Fibroblast of lung (primary cell): ENCODE data around the gene PWWP2B. TPM values are rescaled to one million over a fixed set of nuclear protein-coding genes. Genes with fewer than 3 reads are reported as not detected.

ENCODE experiments used
- DNase-seq, 2 donors: peaks; one replicate each; pipeline versions ENCODE4 v3.0.0 to v3.0.0-alpha.2; 2010; ENCODE audit warnings: low read depth in 2 of 2
- H2AFZ ChIP-seq: 2 replicates; pipeline ENCODE4 v1.5.1; 2012; ENCODE audit warnings: low read length, control low read depth, inconsistent platforms
- H3K27ac ChIP-seq: 2 replicates; pipeline ENCODE4 v1.5.1; 2011; ENCODE audit warnings: low read length, control low read depth; ENCODE audit not compliant: insufficient read depth
- H3K27me3 ChIP-seq: 2 replicates; pipeline ENCODE4 v1.5.1; 2011; ENCODE audit warnings: mild to moderate bottlenecking, low read length; ENCODE audit not compliant: control insufficient read depth, insufficient read depth
- H3K36me3 ChIP-seq: 2 replicates; pipeline ENCODE4 v1.5.1; 2011; ENCODE audit warnings: low read length; ENCODE audit not compliant: control insufficient read depth, insufficient read depth
- H3K4me1 ChIP-seq: 2 replicates; pipeline ENCODE4 v1.5.1; 2011; ENCODE audit warnings: low read length; ENCODE audit not compliant: control insufficient read depth, insufficient read depth; ENCODE audit errors: extremely low read depth
- H3K4me2 ChIP-seq: 2 replicates; pipeline ENCODE4 v1.5.1; 2011; ENCODE audit warnings: low read length, control low read depth; ENCODE audit not compliant: insufficient read depth; ENCODE audit errors: extremely low read depth
- H3K4me3 ChIP-seq, 4 experiments: fragments of 200-600 bp in 1 of 4; sonication (generic) in 1 of 4; replicated peaks in 1 of 4; 2 replicates each; pipeline ENCODE4 v1.5.1; 2011 to 2016; ENCODE audit warnings: low read length in 4 of 4, low read depth in 3 of 4, mild to moderate bottlenecking in 3 of 4, control low read depth in 2 of 4, inconsistent platforms in 1 of 4, mixed read lengths in 1 of 4; ENCODE audit not compliant: insufficient read depth in 1 of 4; ENCODE audit errors: control extremely low read depth in 1 of 4
- H3K79me2 ChIP-seq: 2 replicates; pipeline ENCODE4 v1.5.1; 2012; ENCODE audit warnings: mild to moderate bottlenecking, low read length, inconsistent platforms; ENCODE audit not compliant: control insufficient read depth, insufficient read depth
- H3K9ac ChIP-seq: 2 replicates; pipeline ENCODE4 v1.5.1; 2011; ENCODE audit warnings: mild to moderate bottlenecking, low read length, control low read depth; ENCODE audit not compliant: insufficient read depth
- H3K9me3 ChIP-seq: 2 replicates; pipeline ENCODE4 v1.5.1; 2012; ENCODE audit warnings: low read depth, low read length; ENCODE audit not compliant: control insufficient read depth, insufficient read depth
- H4K20me1 ChIP-seq: 2 replicates; pipeline ENCODE4 v1.5.1; 2011; ENCODE audit warnings: low read length; ENCODE audit not compliant: control insufficient read depth, insufficient read depth; ENCODE audit errors: extremely low read depth
- CTCF ChIP-seq, 2 donors: IDR thresholded peaks in 1 of 2; conservative IDR thresholded peaks in 1 of 2; 1 replicate in 1 of 2; 2 replicates in 1 of 2; pipeline ENCODE4 v1.5.1; 2011 to 2012; ENCODE audit warnings: low read length in 2 of 2, control low read depth in 1 of 2, inconsistent platforms in 1 of 2, low read depth in 1 of 2, mild to moderate bottlenecking in 1 of 2
- EZH2 ChIP-seq: IDR thresholded peaks from 2 replicates; pipeline ENCODE4 v1.5.1; 2012; ENCODE audit warnings: low read length, control low read depth, mild to moderate bottlenecking; ENCODE audit errors: missing control alignments
- polyA plus RNA-seq, 2 donors: library from polyadenylated mRNA; depleted of rRNA in 1 of 2; stranded (reverse) in 1 of 2; unstranded in 1 of 2; fragments of >200 nt; gene quantifications; 2 replicates each; pipeline ENCODE4 v1.2.1, GENCODE V29; 2011 to 2012; ENCODE audit warnings: missing spikeins in 1 of 2
- total RNA-seq: library from RNA; depleted of rRNA; stranded (reverse); fragments of >200 nt; gene quantifications from 2 replicates; pipeline ENCODE4 v1.2.1, GENCODE V29; 2014

Gene PWWP2B
- total and polyA plus RNA-seq, 2 donors (not counting 1 experiment from before 2014, with no cell fraction given): 1.5 to 15.9 TPM

DNA sequence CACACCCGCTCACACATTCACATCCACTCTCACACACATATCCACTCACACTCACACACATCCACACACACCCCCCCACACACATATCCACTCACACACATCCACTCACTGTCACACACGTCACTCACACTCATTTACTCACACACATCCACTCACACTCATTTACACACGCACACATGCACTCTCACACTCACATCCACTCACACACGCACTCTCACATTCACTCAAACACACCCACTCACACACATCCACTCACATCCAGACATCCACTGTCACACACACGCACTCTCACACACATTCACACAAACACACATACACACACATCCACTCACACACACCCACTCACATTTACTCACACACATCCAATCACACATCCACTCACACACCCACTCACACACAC lies 18.3 kb downstream of the PWWP2B start:
- Histone ChIP-seq H3K4me3 (no peak overlapping the region), H3K9me3 (no peaks in the 10 kb centered on the region), H3K4me1 (peaks cover 4% of the 10 kb centered on the region), H3K27me3 (no peaks in the 10 kb centered on the region), H3K4me2 (no peak overlapping the region), H4K20me1 (no peaks in the 10 kb centered on the region), H2AFZ (no peak overlapping the region), H3K79me2 (no peaks in the 10 kb centered on the region), H3K9ac (no peak overlapping the region), H3K36me3 (no peaks in the 10 kb centered on the region), H3K27ac (no peak overlapping the region)
- no peak for TF ChIP-seq CTCF (conservative IDR thresholded peaks at IDR 0.05 in 1 of 2, IDR thresholded peaks at IDR 0.05 in 1 of 2; ENCODE audit: low read depth in 1 of 2, low read length in 2 of 2)
- TF ChIP-seq EZH2: no peak
- no peak for DNase-seq

DNA sequence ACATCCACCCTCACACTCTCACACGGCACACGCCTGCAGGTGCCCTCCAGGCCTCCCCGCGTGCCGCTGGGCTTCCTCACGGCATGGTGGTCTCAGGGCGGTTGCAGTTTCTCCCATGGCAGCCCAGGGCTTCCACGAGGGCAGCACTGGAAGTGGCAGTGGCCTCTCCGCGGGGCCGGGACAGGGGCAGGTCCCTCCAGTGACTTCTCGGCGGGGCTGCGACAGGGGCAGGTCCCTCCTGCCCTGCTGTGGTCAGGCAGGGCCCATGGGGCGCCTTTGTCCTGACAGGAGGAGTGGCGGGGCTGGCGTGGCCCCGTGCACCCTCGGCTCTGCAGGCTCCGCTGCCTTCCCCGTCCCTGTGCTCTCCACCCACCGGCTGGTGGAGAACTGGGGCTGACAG lies 19.0 kb downstream of the PWWP2B start:
- no peaks in the 10 kb centered on the region for H3K36me3 ChIP-seq
- H2AFZ ChIP-seq: no peak overlapping the region
- H3K4me3 ChIP-seq: no peak overlapping the region
- no peaks in the 10 kb centered on the region for H3K79me2 ChIP-seq
- no peaks in the 10 kb centered on the region for H3K27me3 ChIP-seq
- no peak for DNase-seq
- H3K4me2 ChIP-seq: no peak overlapping the region
- no peak overlapping the region for H3K27ac ChIP-seq
- H4K20me1 ChIP-seq: no peaks in the 10 kb centered on the region
- H3K9me3 ChIP-seq: no peaks in the 10 kb centered on the region
- TF ChIP-seq CTCF (conservative IDR thresholded peaks at IDR 0.05 in 1 of 2, IDR thresholded peaks at IDR 0.05 in 1 of 2; ENCODE audit: low read depth in 1 of 2, low read length in 2 of 2): no peak
- no peak for TF ChIP-seq EZH2
- no peak overlapping the region for H3K9ac ChIP-seq
- H3K4me1 ChIP-seq: peaks cover 6% of the 10 kb centered on the region

DNA sequence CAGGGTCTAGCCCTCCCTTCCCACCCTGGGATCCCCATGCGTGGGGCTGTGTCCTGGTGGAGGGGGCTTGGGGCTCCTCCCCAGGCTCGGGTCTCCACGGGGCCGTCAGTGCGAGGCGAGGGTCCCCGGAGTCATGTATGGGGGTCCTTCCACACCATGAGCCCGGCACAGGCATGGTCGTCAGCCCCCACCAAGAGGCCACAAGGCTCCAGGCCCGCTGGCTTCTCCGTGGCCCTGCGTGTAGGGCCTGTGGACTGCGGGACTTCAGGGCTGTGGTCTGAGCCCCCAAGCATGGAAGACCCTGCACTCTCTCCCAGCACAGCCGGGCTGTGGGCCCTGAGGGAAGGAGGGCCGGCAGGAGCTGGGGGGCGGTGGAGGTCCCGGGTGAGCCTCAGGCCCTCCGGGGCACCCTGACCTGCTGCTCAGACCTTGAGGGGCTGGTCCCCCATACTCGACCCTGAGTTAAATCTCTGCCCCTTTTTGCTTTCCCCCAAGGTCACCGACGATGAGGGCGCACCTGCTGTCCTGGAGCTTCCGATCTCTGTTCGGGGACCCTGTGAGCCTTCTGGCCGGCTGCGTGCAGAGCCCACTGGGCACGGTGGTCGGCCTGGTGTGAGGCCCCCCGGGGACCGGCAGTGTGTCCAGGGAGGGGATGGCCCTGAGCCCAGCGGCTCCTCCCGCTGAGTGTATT lies 19.7 kb downstream of the PWWP2B start:
- no peak overlapping the region for H3K9ac ChIP-seq
- H3K9me3 ChIP-seq: no peaks in the 10 kb centered on the region
- no peaks in the 10 kb centered on the region for H3K27me3 ChIP-seq
- no peak overlapping the region for H3K27ac ChIP-seq
- no peak for DNase-seq
- no peak overlapping the region for H3K4me2 ChIP-seq
- no peaks in the 10 kb centered on the region for H4K20me1 ChIP-seq
- no peaks in the 10 kb centered on the region for H3K79me2 ChIP-seq
- H3K4me3 ChIP-seq: no peak overlapping the region
- no peak overlapping the region for H2AFZ ChIP-seq
- TF ChIP-seq EZH2 (no peak), CTCF (conservative IDR thresholded peaks at IDR 0.05 in 1 of 2, IDR thresholded peaks at IDR 0.05 in 1 of 2; ENCODE audit: low read depth in 1 of 2, low read length in 2 of 2) (no peak)
- H3K4me1 ChIP-seq: peaks cover 6% of the 10 kb centered on the region
- no peaks in the 10 kb centered on the region for H3K36me3 ChIP-seq
